ENCODE measurements around the gene CLINT1.
A peak's percentile ranks its signal among the peaks of the same experiment; 100 is the strongest.

Gene CLINT1

DNA sequence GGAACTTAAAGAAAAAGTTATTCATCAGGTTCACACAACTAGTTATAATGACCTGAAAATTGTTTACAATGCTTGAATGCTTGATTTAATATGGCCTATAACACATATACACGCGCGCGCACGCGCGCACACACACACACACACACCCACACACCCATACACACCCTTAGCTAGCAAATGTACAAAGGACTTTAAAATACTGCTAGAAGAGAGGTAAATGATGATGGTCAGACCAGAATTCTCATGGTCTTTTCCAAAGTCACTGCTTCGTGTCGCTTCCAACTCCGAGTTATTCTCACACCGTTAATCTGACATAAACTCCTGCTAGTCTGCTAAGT, 109.5 kb downstream of the CLINT1 start:
- DNase-seq, result no peak

DNA sequence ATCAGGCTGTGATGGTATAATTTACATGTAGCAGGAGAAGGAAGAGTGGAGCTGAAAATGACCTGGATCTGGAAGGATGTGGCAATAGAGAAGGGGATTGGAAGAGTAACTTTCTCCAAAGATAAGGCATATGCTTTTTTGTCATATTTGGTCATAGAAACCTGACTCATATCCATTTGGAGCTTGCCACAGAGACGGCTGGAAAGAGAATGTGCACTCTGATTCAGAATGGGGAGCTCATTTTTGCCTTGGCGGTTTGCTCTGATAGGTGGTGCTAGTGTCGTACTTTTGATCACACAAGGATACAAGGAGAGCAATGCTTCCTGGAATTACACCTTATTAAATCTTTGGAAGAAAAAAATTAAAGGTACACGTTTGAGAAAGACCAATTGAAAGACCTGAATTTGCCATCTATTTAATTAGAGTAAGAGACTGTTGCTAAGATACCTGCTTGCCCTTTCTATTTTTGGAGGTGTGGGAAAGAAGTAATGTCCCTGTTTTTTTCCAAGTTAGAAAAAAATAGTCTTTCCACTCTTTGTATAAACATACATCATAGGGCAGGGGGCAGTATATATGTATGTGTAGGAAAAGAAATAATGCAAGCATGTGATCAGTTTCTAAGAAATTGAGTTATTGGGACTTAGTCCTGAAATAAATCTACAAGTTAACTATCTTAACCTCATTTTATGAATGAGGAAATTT, 110.0 kb downstream of the CLINT1 start:
- no peak for DNase-seq

GRCh38 chr5:157747766-157748700, 110.9 kb downstream of the CLINT1 start:
- DNase-seq, result no peak

GRCh38 chr5:157747173-157747740, 111.7 kb downstream of the CLINT1 start:
- DNase-seq, result no peak

DNA sequence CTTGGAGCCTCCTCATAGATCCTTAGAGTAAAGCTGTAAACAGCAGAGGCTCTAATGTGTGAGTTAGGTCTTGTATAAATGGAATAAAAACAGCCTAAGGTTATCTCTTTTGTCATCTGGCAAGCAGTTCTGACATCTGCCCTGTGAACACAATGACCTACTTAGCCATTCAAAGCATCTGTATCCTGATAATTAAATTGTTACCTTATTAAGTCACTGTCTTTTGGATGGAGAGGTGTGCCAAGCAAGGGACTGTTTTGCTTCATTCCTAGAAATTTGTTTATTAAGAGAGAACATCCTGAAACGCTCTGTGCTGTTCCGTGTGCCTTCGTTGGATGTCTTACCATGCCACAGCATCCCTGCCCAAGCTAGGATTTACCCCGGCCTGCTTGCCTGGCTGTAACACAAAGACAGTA, 113.9 kb downstream of the CLINT1 start:
- peak; percentile 44 for DNase-seq

DNA sequence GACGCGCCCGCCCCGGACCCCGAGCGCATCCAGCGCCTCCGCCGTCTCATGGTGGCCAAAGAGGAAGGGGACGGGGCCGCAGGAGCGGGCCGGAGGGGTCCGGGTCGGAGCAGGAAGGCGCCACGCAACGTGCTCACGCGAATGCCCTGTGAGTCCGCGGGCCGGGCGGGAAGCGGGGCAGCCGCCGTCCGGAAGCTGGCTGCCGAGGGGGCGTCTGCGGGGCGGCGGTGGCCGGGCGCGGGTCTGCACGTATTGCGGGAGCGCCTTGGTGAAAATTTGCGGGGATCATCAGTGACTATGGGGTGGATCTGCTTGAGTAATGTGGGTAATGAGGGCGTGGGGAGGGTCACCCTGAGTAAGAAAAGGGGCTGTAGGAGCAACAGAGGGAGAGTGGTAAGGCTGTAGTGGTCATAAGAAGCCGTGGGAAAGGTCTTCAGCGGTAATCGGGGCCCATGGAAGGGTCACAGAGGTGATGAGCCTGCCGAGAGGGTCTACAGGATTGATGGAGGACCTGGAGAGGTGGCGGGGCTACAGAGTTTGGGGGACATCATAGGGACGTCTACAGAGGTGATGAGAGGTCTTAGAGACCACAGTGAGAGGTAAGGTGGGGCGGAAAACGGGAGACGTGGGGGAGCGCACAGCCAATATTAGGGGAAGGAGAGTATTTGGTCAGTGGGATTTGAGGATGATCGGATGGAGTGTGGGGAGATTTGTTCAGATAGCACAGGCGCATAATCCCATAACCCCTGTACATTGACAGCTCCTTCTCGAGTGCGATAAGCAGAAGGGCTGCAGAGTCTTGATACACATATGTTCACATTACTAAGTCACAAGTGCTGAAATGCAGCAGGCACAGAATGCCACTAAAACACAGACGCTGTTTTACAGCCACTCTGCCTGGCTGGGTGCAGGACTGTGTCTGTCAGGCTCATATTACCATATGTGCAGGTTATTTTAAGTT, 114.6 kb downstream of the CLINT1 start:
- peak; percentile 44 for DNase-seq

DNA sequence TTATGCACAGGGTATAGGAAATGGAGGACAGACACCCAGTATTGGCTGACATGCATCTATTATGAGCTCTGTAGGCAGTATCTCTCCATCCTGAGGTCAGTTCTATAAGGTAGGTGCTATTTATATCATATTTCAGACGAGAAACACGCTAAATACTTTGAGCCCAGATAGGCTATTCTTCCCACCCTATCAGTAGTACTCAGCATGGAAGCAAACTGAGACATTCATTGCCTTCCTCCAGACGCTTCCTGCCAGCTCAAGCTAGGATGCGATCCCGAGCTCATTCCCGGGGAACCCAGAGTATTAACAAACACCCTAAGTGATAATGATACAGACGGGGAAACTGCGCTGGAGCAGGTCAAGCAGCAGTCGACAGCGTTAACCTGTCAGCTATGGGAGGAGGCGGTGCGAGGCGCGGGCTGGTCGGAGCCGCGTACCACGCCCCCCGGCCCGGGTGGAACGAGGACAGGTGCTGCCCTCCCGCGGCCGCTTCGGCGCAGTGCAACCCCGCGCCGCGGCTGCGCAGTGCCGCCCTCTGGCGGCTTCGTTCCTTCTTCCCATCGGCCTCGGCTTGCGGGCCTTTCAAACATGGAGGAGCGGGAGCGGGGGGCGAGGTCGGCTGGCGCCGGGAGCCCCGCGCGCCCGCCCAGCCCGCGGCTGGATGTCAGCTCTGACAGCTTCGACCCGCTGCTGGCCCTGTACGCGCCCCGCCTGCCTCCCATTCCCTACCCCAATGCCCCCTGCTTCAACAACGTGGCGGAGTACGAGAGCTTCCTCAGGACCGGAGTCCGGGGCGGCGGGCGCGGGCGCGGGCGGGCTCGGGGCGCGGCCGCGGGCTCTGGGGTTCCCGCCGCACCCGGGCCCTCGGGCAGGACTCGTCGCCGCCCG, 115.5 kb downstream of the CLINT1 start, which contains the start of gene LSM11:
Gene LSM11 (plus strand): TSS at position 550 of the 888 bp plus-strand sequence. CDS start 39 bp downstream, at position 589.
- peak; percentile 45 for DNase-seq

DNA sequence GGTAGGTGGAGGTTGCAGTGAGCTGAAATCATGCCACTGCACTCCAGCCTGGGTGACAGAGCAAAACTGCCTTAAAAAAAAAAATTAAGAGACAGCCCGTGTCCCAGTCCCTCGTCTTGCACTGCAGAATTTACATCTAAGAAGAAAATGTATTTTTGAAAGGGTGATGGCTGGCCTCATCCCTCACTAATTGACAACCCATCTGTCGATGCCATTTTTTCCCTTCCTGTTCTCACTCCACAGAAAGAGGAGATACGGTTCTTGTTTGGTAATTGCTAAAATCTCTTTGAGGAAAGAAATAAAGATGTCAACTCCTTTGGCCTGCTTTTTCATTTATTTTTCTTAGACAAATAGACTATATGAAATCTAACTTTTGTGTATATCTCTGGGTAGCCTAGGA, 117.8 kb downstream of the CLINT1 start:
- no peak for DNase-seq

- no peak for DNase-seq
Observed at GRCh38 chr5:157740229-157740610, 118.7 kb downstream of the CLINT1 start.

DNA sequence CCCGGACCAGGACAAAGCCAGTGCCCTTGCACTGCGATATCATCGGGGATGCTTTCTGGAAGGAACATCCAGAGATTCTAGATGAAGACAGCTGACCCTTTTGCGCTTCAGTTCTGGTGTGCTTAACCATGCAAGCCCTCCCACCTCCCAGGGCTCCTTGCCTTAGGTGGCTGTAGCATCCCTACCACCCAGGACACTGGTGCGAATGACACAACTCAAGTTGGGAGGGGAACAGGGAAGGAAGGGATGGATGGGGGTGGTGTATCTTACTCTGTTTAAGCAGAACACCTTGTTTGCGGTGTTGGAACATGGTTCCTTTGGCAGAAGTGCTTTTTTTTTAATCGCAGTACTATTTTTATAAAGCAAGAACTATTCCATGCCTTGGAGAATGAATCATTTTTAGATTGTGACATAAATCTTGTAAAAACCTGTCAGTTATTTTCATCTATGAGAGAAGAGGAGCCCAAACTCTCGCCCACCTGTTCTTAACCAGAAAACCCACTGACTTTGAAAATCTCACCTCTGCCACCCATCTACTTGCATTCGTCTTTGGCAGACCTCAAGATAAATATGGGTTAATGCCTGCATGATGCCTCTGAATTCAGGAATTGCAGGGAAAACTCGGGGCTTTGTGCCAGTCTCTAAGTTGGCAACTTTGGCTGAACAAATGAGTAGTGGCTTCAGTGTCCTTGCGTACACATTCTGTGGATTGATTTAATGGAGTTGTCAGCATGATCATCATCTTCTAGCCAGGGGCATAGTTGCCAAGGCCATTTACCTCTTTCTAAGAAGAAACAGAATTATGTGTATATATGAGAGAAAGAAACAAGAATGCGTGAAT, 119.3 kb downstream of the CLINT1 start:
- DNase-seq, result no peak

DNA sequence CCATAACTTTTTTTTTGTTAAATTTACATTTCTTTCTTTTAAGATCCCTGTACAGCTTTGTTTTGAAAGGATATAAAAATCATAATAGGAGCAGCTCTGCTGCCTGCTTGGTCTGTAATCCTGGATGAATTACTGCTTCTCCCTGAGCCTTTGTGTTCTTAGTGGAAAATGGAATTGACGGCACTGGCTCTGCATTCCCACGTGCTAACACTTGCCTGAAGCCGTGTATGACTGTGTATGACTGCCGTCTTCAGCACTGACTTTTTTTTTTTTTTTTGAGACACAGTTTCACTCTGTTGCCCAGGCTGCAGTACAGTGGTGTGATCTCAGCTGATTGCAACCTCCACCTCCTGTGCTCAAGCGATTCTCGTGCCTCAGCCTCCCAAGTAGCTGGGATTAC, 123.0 kb downstream of the CLINT1 start:
- DNase-seq, result no peak

Measured in DMS 273 treated with DMSO at 0.1 percent for 48 hours (cell line).